AG10803 (cell line): Measurements from ENCODE around the gene BSPRY.

Source experiments
- DNase-seq: peaks from one replicate; pipeline ENCODE4 v3.0.0; 2010; ENCODE audit warnings: low read depth
- H3K4me3 ChIP-seq: 2 replicates; pipeline ENCODE4 v1.5.1; 2011; ENCODE audit warnings: mild to moderate bottlenecking, low read length, control low read depth
- CTCF ChIP-seq: conservative IDR thresholded peaks from 2 replicates; pipeline ENCODE4 v1.5.1; 2011; ENCODE audit warnings: mild to moderate bottlenecking, low read length, control low read depth, inconsistent platforms

BSPRY gene

DNA sequence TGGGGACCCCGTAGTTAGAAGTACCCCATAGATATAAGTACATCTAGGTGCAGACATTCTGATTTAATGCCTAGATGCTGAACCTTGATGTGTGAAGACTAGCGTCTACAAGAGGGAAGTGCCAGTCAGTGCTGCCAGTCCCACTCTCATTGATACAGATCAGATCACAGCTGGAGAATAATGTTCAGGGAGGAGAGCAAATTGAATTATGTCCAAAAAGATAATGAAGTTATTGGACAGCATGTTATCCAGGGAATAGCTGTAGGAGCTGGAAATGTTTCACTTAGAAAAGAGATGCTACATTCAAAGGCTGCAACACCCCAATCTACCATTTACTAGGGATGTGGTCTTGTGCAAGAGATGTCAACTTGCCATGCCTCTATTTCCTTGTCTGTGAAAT, 30.3 kb upstream of the BSPRY start:
- no peak for TF ChIP-seq CTCF
- no peak for DNase-seq
- H3K4me3 ChIP-seq: no peak overlapping the region

- no peak for DNase-seq
- no peak overlapping the region for H3K4me3 ChIP-seq
- TF ChIP-seq CTCF: no peak
Observed at GRCh38 chr9:113320051-113320450, 29.3 kb upstream of the BSPRY start.

- no peak overlapping the region for H3K4me3 ChIP-seq
- TF ChIP-seq CTCF: no peak
- no peak for DNase-seq
Observed at GRCh38 chr9:113322671-113323070, 26.7 kb upstream of the BSPRY start.

DNA sequence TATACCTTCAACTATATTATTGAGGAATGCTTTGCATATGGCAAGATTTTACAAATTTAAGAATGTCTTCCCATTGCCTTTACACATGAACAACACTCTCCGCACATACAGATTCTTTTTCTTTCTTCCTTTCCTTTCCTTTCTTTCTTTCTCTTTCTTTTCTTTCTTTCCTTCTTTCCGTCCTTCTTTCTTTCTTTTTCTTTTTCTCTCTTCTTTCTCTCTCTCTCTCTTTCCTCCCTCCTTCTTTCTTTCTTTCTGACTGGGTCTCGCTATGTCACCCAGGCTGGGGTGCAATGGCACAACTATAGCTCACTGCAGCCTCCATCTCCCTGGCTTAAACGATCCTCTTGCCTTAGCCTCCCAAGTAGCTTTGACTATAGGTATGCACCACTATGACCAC, 23.1 kb upstream of the BSPRY start:
- no peak for DNase-seq
- no peak for TF ChIP-seq CTCF
- no peak overlapping the region for H3K4me3 ChIP-seq

- DNase-seq: no peak
- H3K4me3 ChIP-seq: no peak overlapping the region
- no peak for TF ChIP-seq CTCF
Observed at GRCh38 chr9:113328045-113328782, 21.1 kb upstream of the BSPRY start.

DNA sequence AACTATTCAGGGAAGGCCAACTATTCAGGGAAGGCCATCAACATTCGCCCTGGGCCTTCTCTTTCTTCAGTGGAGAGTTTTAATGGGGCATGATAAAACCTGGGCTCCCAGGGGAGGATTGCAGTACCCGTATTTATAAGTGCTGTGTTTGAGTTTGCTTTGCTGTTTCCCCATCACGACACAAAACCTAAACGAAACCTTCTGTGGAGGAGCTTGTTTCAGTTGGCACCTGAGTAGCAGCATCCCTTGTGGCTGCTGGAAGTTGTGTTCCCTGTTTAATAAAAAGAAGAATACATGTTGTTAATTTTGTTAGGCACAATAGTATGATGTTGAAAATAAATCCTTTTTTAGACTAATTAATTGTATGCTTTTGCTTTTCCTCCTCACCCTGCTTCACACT, 17.6 kb upstream of the BSPRY start:
- TF ChIP-seq CTCF: no peak
- no peak overlapping the region for H3K4me3 ChIP-seq
- no peak for DNase-seq

DNA sequence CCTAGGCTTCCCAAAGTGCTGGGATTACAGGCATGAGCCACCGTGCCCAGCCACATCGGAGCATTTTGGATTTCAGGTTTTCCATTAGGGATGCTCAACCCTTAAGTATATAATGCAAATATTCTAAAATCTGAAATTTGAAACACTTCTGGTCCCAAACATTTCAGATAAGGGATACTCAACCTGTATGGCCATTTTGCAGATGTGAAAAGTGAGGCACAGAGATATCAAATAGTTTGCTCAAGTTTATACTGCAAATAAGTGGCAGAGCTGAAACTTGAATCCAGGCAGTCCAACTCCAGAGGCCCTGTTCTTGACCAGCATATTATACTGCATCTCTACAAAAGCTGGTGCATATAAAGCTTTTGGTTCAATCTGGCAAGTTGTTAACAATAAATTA, 11.6 kb upstream of the BSPRY start:
- DNase-seq: no peak
- TF ChIP-seq CTCF: no peak

More for the DNA sequence above, 11.6 kb upstream of the BSPRY start:
- H3K4me3 ChIP-seq: no peak overlapping the region
